HG03066 (cell line): ENCODE data around the gene HDAC7.

Source experiments
- ATAC-seq: cut with Tn5 transposase; IDR thresholded peaks from one replicate; pipeline ENCODE4 v1.9.1; 2021; ENCODE audit warnings: low read depth; ENCODE audit not compliant: unreplicated experiment

HDAC7 gene

GRCh38 chr12:47752552-47752951, 67.2 kb downstream of the HDAC7 start:
- ATAC-seq: no peak

GRCh38 chr12:47752121-47752520, 67.6 kb downstream of the HDAC7 start:
- ATAC-seq: no peak

- no peak for ATAC-seq
Observed at GRCh38 chr12:47751561-47751960, 68.1 kb downstream of the HDAC7 start.

DNA sequence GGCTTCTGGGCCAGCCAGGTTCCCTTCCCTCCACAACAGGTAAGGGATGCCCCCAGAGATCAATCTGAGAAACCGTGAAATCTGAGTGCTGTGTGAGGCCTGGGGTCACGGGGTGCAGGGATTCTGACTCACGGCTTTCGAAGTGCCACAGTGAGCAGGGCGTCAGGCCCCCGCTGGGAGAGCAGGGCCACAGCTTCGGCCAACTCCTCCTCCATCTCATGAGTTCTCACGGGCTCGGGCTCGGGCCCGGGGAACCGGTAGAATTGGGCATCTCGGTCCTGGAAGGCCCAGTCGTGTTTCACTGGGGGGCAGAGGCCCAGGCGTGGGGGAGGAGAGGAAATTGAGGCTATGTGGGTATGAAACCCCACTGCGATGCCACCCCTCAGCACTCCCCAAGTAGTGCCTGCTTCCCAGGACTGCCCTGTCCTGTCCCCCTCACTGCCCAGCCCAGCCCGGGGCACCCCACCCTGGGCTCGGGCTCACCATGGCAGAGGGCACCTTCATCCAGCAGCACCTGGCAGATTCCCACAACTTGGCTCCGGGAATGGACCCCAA, 68.7 kb downstream of the HDAC7 start:
- ATAC-seq: no peak

- no peak for ATAC-seq
Observed at GRCh38 chr12:47750229-47750798, 69.4 kb downstream of the HDAC7 start.

- ATAC-seq: no peak
Observed at GRCh38 chr12:47748899-47749298, 70.8 kb downstream of the HDAC7 start.

DNA sequence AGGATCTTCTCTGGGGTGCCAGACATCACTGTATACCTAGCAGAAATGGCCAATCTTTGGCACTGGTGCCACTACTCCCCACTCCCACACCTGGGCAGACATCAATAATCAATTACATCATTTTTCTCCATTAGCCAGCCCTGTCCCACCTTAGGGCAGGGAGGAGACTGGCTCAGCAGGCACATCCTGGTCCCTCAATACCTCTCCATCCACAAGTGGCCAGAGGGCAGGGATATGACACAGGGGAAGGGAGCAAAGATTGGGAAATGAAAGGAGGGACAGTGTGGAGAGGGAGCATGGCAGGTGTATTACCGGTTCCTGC, 71.2 kb downstream of the HDAC7 start:
- ATAC-seq: no peak

DNA sequence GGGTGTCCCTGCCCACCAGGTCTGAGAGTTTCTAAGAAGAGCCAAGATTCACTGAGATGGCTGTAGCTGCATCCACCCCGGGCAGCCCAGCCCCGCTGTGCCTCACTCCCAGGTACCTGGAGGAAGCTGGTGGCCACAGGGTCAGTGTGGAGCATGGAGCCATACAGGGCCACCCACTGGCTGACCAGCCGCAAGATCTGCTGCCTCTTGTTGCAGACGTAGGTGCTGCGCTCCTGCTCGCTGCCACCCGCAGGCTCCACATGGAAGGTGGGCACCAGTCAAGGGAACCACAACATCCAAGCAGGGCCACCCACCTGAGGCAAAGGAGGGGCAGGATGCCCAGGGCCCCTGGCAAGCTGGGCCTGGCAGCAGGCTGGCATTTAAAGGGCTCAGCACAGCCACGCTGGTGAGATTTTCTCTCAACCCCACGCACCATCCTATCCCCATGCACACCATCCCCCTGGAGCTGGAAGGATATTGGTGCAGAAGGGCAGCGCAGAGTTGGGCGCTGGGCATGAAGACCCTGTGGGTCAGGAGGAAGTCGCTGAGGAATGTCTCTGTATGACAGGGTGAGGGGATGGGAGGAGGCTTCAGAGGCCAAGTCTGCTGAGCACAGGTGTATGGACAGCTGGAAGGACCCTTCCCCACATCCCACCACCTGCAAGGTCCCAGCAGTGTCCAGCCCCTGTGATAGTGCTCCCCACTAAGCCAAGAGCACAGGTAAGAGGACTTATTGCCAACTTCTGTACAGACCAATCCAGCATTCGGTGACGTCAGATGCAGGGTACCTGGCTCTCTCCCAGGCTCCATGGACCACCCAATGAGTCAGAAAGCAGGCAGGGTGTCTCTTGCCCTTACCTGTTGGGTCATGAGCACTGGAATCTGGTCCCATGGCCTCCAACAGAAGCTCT, 71.9 kb downstream of the HDAC7 start:
- no peak for ATAC-seq

GRCh38 chr12:47747126-47747525, 72.6 kb downstream of the HDAC7 start:
- ATAC-seq: no peak

GRCh38 chr12:47746523-47746922, 73.2 kb downstream of the HDAC7 start:
- ATAC-seq: no peak

GRCh38 chr12:47746073-47746472, 73.6 kb downstream of the HDAC7 start:
- no peak for ATAC-seq

DNA sequence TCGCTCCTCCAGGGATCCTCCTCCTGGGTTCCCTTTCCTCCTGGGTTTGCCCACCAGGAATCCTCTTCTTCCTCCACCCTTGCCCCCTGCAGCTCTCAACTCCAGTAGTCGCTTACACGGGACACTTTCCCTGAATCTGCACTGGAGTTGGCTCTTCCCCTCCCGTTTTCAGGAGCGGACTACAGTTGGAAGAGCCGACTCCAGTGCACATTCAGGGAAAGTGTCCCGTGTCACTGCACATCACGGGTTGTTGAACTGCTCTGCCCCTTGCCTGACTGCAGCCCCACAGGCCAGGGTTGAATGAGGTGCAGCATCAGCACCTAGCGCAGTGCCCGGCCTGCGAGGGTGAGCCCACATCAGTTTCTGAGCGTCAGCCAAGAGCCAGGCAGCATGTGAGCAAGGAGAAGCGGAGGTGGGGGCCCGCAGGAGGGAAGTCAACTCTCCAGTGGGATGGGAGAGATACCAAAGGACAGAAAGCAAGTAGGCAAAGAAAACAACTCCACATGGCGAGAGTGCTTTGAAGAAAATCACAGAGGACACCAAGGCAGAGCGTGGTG, 74.1 kb downstream of the HDAC7 start:
- no peak for ATAC-seq

GRCh38 chr12:47744778-47745436, 74.8 kb downstream of the HDAC7 start:
- no peak for ATAC-seq

GRCh38 chr12:47744005-47744651, 75.6 kb downstream of the HDAC7 start:
- no peak for ATAC-seq

DNA sequence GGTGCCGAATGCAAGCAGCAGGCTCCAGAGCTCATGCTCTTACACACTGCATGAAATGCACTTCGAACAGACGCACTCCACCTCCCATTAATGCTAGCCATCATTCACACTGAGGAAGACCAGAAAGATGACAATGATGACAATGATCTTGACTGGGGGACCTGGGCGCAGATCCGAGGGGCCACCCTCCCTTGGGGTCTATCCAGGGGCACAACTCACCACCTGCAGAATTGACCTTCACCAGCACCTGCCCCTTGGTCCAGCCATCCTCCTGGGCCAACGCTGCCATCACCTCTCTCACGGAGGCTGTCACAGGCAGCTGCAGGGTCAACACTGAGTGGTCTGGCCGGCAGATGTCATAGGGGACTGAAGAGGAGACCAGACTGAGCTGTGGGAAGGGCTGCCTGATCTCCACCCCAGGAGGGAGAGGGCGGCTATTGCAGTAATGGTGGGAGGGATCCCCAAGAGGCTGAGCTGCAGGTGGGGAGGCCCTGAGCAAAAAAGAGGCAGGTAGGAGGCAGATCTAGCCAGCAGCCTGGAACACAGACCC, 76.3 kb downstream of the HDAC7 start:
- no peak for ATAC-seq

DNA sequence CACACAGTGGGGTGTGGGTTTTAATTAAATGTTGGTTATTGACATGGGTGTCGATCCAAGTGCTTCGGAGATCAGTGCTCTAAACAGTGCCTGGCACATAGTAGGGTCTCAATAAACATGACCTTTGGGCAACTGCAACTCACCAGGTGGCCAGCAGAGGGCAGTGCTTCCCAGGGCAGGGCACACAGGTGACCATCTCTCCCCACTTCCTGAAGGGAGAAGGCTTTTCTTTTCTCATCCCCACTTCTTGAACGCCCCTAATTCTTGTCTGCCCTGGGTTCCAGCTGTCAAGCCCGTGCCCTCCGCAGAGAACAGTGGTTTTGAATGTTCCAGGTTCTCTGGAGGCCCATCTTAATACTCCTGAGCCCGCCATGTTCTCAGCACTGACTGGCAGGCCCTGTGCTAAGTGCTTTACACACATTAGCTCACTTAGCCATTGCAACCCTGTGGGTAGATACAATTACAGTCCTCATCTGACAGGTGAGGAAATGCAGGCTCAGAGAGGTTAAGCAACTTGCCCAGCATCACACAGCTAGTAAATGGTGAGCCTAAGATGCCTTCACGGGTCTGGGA, 77.4 kb downstream of the HDAC7 start:
- no peak for ATAC-seq

DNA sequence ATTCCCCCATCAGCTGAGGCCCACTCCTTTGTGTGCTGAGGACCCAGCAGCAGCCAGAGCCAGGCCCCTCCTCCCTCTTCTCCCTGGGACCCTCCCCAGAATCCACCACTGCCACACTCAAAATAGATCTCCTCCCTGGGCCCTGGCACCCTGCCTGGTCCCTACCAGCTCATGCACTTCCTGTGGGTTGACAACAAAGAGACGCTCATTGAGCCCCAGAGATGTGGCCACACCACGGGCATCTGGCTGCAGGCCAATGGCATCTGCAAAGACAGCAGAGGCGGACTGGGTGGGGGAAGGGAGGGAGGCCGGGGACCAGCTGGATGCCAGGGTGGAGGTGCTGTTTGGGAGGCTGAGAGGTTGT, 78.4 kb downstream of the HDAC7 start:
- ATAC-seq: no peak

DNA sequence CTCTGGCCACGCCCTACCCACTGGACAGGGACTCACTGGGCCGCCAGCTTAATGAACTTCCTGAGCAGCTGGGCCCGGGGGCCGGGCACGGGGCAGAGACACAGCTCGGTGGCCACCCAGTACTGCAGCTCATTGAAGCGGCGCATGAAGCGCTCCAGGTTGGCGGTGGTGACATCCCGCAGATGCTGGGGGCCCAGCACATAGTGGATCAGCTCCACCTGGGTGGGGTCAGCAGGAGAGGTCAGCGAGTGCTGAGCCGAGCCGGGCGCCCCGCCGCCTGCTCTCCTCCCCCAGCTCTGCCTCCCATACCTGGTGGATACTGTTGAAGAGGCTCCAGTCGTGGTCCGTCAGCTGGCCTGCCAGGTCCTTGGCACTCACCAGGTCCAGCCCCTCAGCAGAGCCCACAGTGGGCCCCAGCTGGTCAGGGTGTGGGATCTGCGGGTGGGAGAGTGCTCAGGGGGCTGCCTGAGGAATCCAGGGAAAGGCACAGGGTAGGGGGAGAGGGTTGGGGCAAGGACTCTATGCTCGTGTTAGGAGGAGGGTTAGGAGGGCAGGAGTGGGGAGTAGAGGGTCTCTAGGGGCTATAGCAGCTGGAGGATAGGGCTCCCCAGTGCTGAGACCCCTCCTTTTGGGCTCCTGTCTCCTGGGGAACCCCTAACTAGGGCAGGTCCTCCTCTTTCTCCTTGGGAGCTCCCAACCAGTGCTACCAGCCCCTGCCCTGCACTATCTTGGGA, 78.9 kb downstream of the HDAC7 start:
- ATAC-seq: peak; percentile 61

- peak; percentile 53 for ATAC-seq
Observed at GRCh38 chr12:47739979-47740378, 79.7 kb downstream of the HDAC7 start.
